K562 (cell line): Measurements from ENCODE around the gene CACNA1C. TPM values are rescaled to one million over a fixed set of nuclear protein-coding genes. Genes with fewer than 3 reads are reported as not detected.

Experiments
- BMI1 ChIP-seq: fragments of 150-350 bp; IDR thresholded peaks from 2 replicates; pipeline ENCODE4 v1.6.1; 2014; ENCODE audit warnings: low read length
- DEAF1 ChIP-seq: fragments of 450-650 bp; formaldehyde crosslinking; IDR thresholded peaks from 2 replicates; pipeline ENCODE4 v1.4.0; 2020; ENCODE audit warnings: mild to moderate bottlenecking, moderate library complexity
- ELF1 ChIP-seq: fragments of 200-800 bp; sonication (Bioruptor generic); IDR thresholded peaks from 2 replicates; pipeline ENCODE4 v1.6.1; 2016; ENCODE audit warnings: missing genetic modification characterization, missing compliant biosample characterization
- KDM2B ChIP-seq: fragments of 250-450 bp; sonication (Bioruptor Pico); IDR thresholded peaks from 2 replicates; pipeline ENCODE4 v1.8.0; 2021; ENCODE audit warnings: mild to moderate bottlenecking, moderate library complexity
- MBD1 ChIP-seq: fragments of 250-450 bp; sonication (Bioruptor Pico); IDR thresholded peaks from 2 replicates; pipeline ENCODE4 v1.8.0; 2022; ENCODE audit warnings: inconsistent platforms
- PML ChIP-seq: IDR thresholded peaks from 2 replicates; pipeline ENCODE4 v1.6.1; 2012; ENCODE audit warnings: low read length, inconsistent platforms
- POU5F1 ChIP-seq: fragments of 150-350 bp; IDR thresholded peaks from 2 replicates; pipeline ENCODE4 v1.6.1; 2014; ENCODE audit warnings: borderline replicate concordance, low read length, low read depth, mild to moderate bottlenecking; ENCODE audit not compliant: partially characterized antibody
- PTBP1 ChIP-seq: fragments of 200-400 bp; formaldehyde crosslinking; IDR thresholded peaks from 2 replicates; pipeline ENCODE4 v1.6.1; 2017; ENCODE audit warnings: low read depth, low read length
- PTTG1 ChIP-seq: fragments of 450-650 bp; IDR thresholded peaks from 2 replicates; pipeline ENCODE4 v1.6.1; 2016; ENCODE audit warnings: low read depth, mild to moderate bottlenecking, missing genetic modification characterization, missing compliant biosample characterization
- RAD21 ChIP-seq, 2 experiments: fragments of 250-450 bp in 1 of 2; fragments of 450-650 bp in 1 of 2; sonication (Bioruptor Pico) in 1 of 2; formaldehyde crosslinking in 1 of 2; IDR thresholded peaks in 1 of 2; conservative IDR thresholded peaks in 1 of 2; 2 replicates each; pipeline versions ENCODE4 v1.4.0 to v1.8.0; 2020 to 2022; ENCODE audit warnings: mild to moderate bottlenecking in 2 of 2, moderate library complexity in 1 of 2
- RBM34 ChIP-seq: fragments of 200-400 bp; formaldehyde crosslinking; IDR thresholded peaks from 2 replicates; pipeline ENCODE4 v1.6.1; 2018; ENCODE audit warnings: low read length, borderline replicate concordance; ENCODE audit not compliant: insufficient read depth
- SRF ChIP-seq, 2 experiments: fragments of 250-450, 450-650 bp in 1 of 2; sonication (Bioruptor Pico) in 1 of 2; sonication (generic) in 1 of 2; formaldehyde crosslinking; IDR thresholded peaks; 2 replicates each; pipeline versions ENCODE4 v1.5.0 to v1.5.1; 2020 to 2022; ENCODE audit warnings: mild to moderate bottlenecking in 1 of 2, missing genetic modification reagents in 1 of 2
- TAF15 ChIP-seq: fragments of 200-400 bp; formaldehyde crosslinking; IDR thresholded peaks from 2 replicates; pipeline ENCODE4 v1.6.1; 2017; ENCODE audit warnings: mild to moderate bottlenecking, low read depth, low read length, moderate library complexity
- ZNF280A ChIP-seq: fragments of 450-650 bp; IDR thresholded peaks from 2 replicates; pipeline ENCODE4 v1.6.1; 2018; ENCODE audit warnings: mild to moderate bottlenecking, low read depth; ENCODE audit not compliant: partially characterized antibody
- ZNF282 ChIP-seq: sonication (generic); formaldehyde crosslinking; IDR thresholded peaks from 2 replicates; pipeline ENCODE4 v1.8.1; 2023; ENCODE audit warnings: missing genetic modification reagents
- ZNF445 ChIP-seq: fragments of 250-450 bp; sonication (Bioruptor Pico); IDR thresholded peaks from 2 replicates; pipeline ENCODE4 v1.4.0; 2020; ENCODE audit warnings: low read depth, mild to moderate bottlenecking, moderate library complexity
- ZNF695 ChIP-seq: fragments of 450-650 bp; formaldehyde crosslinking; IDR thresholded peaks from 2 replicates; pipeline ENCODE4 v1.4.0; 2020; ENCODE audit warnings: mild to moderate bottlenecking, moderate library complexity
- ZNF780A ChIP-seq: fragments of 250-450 bp; sonication (Bioruptor Pico); IDR thresholded peaks from 2 replicates; pipeline ENCODE4 v1.5.0; 2021; ENCODE audit warnings: mild to moderate bottlenecking
- polyA plus RNA-seq, 8 experiments: library from polyadenylated mRNA; depleted of rRNA in 4 of 8; stranded (reverse) in 5 of 8; unstranded in 3 of 8; fragments of >200 nt; fragmentation: Nextera tagmentation in 2 of 8; fragmentation: Illumina TruSeq in 1 of 8; extraction: Ambion mirVana in 2 of 8; extraction: Trizol in 1 of 8; gene quantifications; 2 replicates each; pipeline versions ENCODE4 v1.2.1 to v1.2.3, GENCODE V29; 2011 to 2014; ENCODE audit warnings: inconsistent platforms in 1 of 8, missing spikeins in 1 of 8
- total RNA-seq, 7 experiments: library from RNA; depleted of rRNA in 6 of 7; stranded (reverse); fragments of >200 nt in 6 of 7; fragmentation: Illumina TruSeq in 2 of 7; extraction: Trizol in 2 of 7; gene quantifications; 2 replicates each; pipeline versions ENCODE4 v1.2.1 to v1.2.3, GENCODE V29; 2011 to 2021; ENCODE audit warnings: low replicate concordance in 1 of 7
- TF ChIP-seq, protein P1 (sequence below): fragments of 450-650 bp; IDR thresholded peaks from 2 replicates; pipeline ENCODE4 v1.6.1; 2017; ENCODE audit warnings: mild to moderate bottlenecking, moderate library complexity
- TF ChIP-seq, protein P2 (sequence below): fragments of 450-650 bp; IDR thresholded peaks from 2 replicates; pipeline ENCODE4 v1.6.1; 2016; ENCODE audit warnings: antibody characterized with exemption

Gene CACNA1C
- total and polyA plus RNA-seq, 9 of the 15 experiments (the other 6 are each of a cell fraction or from before 2014, with no cell fraction given): not detected

DNA sequence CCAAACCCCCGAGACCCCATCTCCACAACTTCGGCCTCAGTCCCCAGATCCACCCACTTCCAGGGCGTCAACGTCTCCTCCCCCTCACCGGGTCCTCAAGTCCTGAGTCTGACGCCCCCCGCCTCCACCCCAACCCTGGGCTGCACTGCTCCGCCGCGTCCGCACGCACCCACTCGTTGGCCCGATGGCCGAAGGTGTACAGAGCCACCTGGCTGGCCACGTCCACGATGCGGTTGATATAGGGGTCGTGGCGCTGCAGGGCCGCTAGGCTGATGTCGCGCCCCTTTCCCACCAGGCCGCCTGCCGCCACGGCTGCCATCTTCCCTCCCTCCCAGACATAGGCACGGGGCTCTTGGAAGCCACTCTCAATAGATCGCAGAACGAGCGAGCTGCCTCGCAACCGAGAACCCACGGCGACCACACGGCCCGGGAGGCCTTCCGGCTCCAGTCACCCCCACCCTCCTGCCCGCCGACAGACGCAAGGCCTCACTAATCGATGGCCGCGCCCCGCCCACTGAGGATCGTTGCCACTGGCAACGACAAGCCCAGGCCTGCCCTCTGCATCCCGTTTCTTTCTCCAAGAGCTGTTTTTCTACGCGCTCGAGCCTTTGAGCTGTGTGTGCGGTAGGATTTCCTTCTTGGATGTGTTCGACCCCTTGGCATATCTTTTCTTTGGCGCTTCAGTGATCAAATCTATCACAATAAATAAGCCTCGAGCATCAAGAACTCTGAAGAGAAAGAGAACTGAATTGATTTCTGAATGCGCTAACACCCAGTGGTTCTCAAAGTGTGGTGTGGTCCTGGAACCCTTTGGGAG lies 48.5 kb upstream of the CACNA1C start, which contains the start of gene DCP1B (continued):
- TF ChIP-seq ZNF695 (CRISPR knock-in tag): no peak
- TF ChIP-seq, protein P1, sequence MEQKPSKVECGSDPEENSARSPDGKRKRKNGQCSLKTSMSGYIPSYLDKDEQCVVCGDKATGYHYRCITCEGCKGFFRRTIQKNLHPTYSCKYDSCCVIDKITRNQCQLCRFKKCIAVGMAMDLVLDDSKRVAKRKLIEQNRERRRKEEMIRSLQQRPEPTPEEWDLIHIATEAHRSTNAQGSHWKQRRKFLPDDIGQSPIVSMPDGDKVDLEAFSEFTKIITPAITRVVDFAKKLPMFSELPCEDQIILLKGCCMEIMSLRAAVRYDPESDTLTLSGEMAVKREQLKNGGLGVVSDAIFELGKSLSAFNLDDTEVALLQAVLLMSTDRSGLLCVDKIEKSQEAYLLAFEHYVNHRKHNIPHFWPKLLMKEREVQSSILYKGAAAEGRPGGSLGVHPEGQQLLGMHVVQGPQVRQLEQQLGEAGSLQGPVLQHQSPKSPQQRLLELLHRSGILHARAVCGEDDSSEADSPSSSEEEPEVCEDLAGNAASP: no peak
- peak; percentile 87 for TF ChIP-seq BMI1
- TF ChIP-seq POU5F1: no peak
- no peak for TF ChIP-seq ZNF780A
- TF ChIP-seq SRF (CRISPR knock-in tag; IDR thresholded peaks at IDR 0.05): no peak
- TF ChIP-seq PTTG1: no peak
- no peak for TF ChIP-seq PTBP1
- no peak for TF ChIP-seq TAF15
- no peak for TF ChIP-seq ZNF445 (CRISPR knock-in tag)
- no peak for TF ChIP-seq KDM2B (CRISPR knock-in tag)
- TF ChIP-seq RBM34: no peak
- no peak for TF ChIP-seq DEAF1 (CRISPR knock-in tag)
- TF ChIP-seq ELF1 (tag): peak; percentile 82
- TF ChIP-seq PML: no peak
- TF ChIP-seq RAD21 (CRISPR knock-in tag; conservative IDR thresholded peaks at IDR 0.05 in 1 of 2, IDR thresholded peaks at IDR 0.05 in 1 of 2): no peak
- TF ChIP-seq, protein P2, sequence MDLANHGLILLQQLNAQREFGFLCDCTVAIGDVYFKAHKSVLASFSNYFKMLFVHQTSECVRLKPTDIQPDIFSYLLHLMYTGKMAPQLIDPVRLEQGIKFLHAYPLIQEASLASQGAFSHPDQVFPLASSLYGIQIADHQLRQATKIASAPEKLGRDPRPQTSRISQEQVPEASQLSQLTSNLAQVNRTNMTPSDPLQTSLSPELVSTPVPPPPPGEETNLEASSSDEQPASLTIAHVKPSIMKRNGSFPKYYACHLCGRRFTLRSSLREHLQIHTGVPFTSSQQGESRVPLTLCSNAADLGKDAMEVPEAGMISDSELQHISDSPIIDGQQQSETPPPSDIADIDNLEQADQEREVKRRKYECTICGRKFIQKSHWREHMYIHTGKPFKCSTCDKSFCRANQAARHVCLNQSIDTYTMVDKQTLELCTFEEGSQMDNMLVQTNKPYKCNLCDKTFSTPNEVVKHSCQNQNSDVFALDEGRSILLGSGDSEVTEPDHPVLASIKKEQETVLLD: no peak
- TF ChIP-seq ZNF282 (CRISPR knock-in tag): no peak
- TF ChIP-seq ZNF280A: no peak
- TF ChIP-seq MBD1: no peak
